Testis (tissue), 2 donors: ENCODE results near the gene KIAA0513.

Source experiments
- POLR2A ChIP-seq: fragments of 450-650 bp; IDR thresholded peaks from one replicate; pipeline ENCODE4 v1.6.1; 2017; ENCODE audit warnings: antibody characterized with exemption, mild to moderate bottlenecking, moderate library complexity
- TF ChIP-seq, protein P1 (sequence below), 3 experiments: fragments of 450-650 bp in 2 of 3; fragments of 200-600 bp in 1 of 3; sonication (generic) in 1 of 3; IDR thresholded peaks; one replicate each; pipeline ENCODE4 v1.5.1; 2016 to 2019; ENCODE audit warnings: antibody characterized with exemption in 3 of 3, mild to moderate bottlenecking in 2 of 3, moderate library complexity in 1 of 3

DNA sequence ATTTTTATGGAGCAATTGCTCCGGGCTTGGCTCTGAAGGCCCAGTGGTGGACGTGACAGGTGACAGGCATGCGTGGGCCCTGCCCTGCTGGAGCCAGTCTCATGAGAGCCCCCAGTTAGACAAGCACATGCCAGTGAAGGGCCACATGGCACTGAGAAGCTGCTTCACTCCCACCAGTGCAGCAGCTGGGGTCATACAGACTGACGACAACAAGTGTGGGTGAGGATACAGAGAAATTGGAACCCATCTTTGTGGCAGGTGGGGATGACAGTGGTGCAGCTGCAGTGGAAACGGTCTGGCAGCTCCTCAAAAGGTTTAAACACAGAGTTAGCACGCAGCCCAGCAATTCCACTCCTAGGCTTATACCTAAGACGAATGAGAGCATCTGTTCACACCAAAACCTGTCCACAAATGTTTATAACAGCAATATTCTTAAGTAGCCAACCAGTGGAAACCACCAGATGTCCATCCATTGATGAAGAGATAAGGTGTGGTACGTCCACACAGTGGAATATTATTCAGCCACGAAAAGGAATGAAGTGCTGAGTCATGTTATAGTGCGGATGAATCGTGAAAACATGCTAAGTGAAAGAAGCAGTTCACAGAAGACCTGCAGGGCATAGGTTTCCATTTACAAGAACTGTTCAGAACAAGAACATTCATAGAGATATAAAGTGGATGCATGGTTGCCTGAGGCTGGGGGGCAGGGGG, 97.2 kb downstream of the KIAA0513 start:
- TF ChIP-seq, protein P1, sequence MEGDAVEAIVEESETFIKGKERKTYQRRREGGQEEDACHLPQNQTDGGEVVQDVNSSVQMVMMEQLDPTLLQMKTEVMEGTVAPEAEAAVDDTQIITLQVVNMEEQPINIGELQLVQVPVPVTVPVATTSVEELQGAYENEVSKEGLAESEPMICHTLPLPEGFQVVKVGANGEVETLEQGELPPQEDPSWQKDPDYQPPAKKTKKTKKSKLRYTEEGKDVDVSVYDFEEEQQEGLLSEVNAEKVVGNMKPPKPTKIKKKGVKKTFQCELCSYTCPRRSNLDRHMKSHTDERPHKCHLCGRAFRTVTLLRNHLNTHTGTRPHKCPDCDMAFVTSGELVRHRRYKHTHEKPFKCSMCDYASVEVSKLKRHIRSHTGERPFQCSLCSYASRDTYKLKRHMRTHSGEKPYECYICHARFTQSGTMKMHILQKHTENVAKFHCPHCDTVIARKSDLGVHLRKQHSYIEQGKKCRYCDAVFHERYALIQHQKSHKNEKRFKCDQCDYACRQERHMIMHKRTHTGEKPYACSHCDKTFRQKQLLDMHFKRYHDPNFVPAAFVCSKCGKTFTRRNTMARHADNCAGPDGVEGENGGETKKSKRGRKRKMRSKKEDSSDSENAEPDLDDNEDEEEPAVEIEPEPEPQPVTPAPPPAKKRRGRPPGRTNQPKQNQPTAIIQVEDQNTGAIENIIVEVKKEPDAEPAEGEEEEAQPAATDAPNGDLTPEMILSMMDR (IDR thresholded peaks at IDR 0.05): no peak
- no peak for TF ChIP-seq POLR2A
